OCI-LY7 (cell line): Measurements from ENCODE around the gene LRRN3. TPM values are rescaled to one million over a fixed set of nuclear protein-coding genes. Genes with fewer than 3 reads are reported as not detected.

Experiments used
- BruUV-seq: library from RNA; stranded (reverse); fragments of 400-500 nt; replicated peaks from 2 replicates; lab custom pipeline; 2021; lab: Mats Ljungman, UMichigan
- CTCF ChIA-PET: fragments of 300-600 bp; sonication (Branson Sonifier 250); formaldehyde crosslinking; loops from one replicate; lab custom pipeline; 2022; ENCODE audit warnings: antibody characterized with exemption; ENCODE audit not compliant: unreplicated experiment; lab: Charles Lee
- POLR2A ChIA-PET: fragments of 300-600 bp; sonication (Branson Sonifier 250); formaldehyde crosslinking; loops from one replicate; lab custom pipeline; 2022; ENCODE audit warnings: antibody characterized with exemption; lab: Charles Lee
- DNase-seq: peaks from one replicate; pipeline ENCODE4 v3.0.0-alpha.2; 2015; ENCODE audit warnings: low spot score
- H2AFZ ChIP-seq: fragments of 200-600 bp; sonication (generic), shearing (Covaris generic); 2 replicates; pipeline ENCODE4 v1.6.1; 2014; ENCODE audit warnings: mild to moderate bottlenecking, antibody characterized with exemption, low read length, moderate library complexity
- H3K27ac ChIP-seq: fragments of 200-600 bp; sonication (generic); 2 replicates; pipeline ENCODE4 v1.5.1; 2014; ENCODE audit warnings: mixed run types, low read depth, mild to moderate bottlenecking, moderate library complexity, low read length, inconsistent platforms; ENCODE audit not compliant: poor library complexity, severe bottlenecking
- H3K36me3 ChIP-seq: fragments of 200-600 bp; sonication (generic); 2 replicates; pipeline ENCODE4 v1.6.1; 2014; ENCODE audit warnings: mild to moderate bottlenecking, antibody characterized with exemption, low read length, moderate library complexity, mixed read lengths; ENCODE audit not compliant: insufficient read depth
- H3K4me1 ChIP-seq: fragments of 200-600 bp; sonication (generic); 2 replicates; pipeline ENCODE4 v1.5.1; 2014; ENCODE audit warnings: mild to moderate bottlenecking, low read length; ENCODE audit not compliant: insufficient read depth, poor library complexity, severe bottlenecking
- H3K4me2 ChIP-seq: fragments of 200-600 bp; sonication (generic); 2 replicates; pipeline ENCODE4 v1.6.1; 2014; ENCODE audit warnings: mild to moderate bottlenecking, low read length
- H3K4me3 ChIP-seq: fragments of 200-600 bp; sonication (generic); 2 replicates; pipeline ENCODE4 v1.5.1; 2014; ENCODE audit warnings: mild to moderate bottlenecking, low read depth, low read length; ENCODE audit not compliant: poor library complexity, severe bottlenecking
- H3K79me2 ChIP-seq: fragments of 200-600 bp; sonication (generic); 2 replicates; pipeline ENCODE4 v1.6.1; 2016; ENCODE audit warnings: low read depth, mild to moderate bottlenecking, low read length, moderate library complexity, mixed read lengths; ENCODE audit not compliant: insufficient read depth
- H3K9me2 ChIP-seq: fragments of 200-600 bp; sonication (generic); 2 replicates; pipeline ENCODE4 v1.6.1; 2016; ENCODE audit warnings: mild to moderate bottlenecking, low read length, mixed read lengths; ENCODE audit not compliant: insufficient read depth
- H3K9me3 ChIP-seq: fragments of 200-600 bp; sonication (generic); 2 replicates; pipeline ENCODE4 v1.6.1; 2014; ENCODE audit warnings: mild to moderate bottlenecking, mixed run types, low read length, mixed read lengths
- H4K20me1 ChIP-seq: fragments of 200-600 bp; sonication (generic); 2 replicates; pipeline ENCODE4 v1.6.1; 2014; ENCODE audit warnings: mild to moderate bottlenecking, antibody characterized with exemption, low read length, moderate library complexity, mixed read lengths; ENCODE audit not compliant: insufficient read depth
- CTCF ChIP-seq: fragments of 200-600 bp; sonication (generic); conservative IDR thresholded peaks from 2 replicates; pipeline ENCODE4 v1.5.1; 2014; ENCODE audit warnings: mild to moderate bottlenecking, antibody characterized with exemption, low read length, moderate library complexity, mixed read lengths
- EZH2phosphoT487 ChIP-seq: fragments of 200-600 bp; sonication (generic); IDR thresholded peaks from 2 replicates; pipeline ENCODE4 v1.6.1; 2018; ENCODE audit warnings: low read depth, borderline replicate concordance, mild to moderate bottlenecking, mixed run types, antibody characterized with exemption, low read length, moderate library complexity, mixed read lengths
- intact Hi-C: fragments of 100-400 bp; cut with micrococcal nuclease; formaldehyde crosslinking; loops from one replicate; pipeline ENCODE4 v1.10.0; 2022; ENCODE audit not compliant: unreplicated experiment
- total RNA-seq, 2 experiments: library from RNA; depleted of rRNA in 1 of 2; stranded (reverse); fragments of >200 nt in 1 of 2; shearing (Covaris generic) in 1 of 2; gene quantifications; 2 replicates each; pipeline ENCODE4 v1.2.3, GENCODE V29; 2014 to 2022

The LRRN3 gene
- total RNA-seq, 2 experiments from 2014 or later, result not detected

GRCh38 chr7:111067251-111067650, 23.7 kb upstream of the LRRN3 start:
- no TSS peak for BruUV-seq

GRCh38 chr7:111067682-111068081, 23.2 kb upstream of the LRRN3 start:
- ChIA-PET CTCF (no interaction called here), POLR2A (no interaction called here)
- Histone ChIP-seq H3K79me2 (no peaks in the 10 kb centered on the region), H3K4me3 (no peak overlapping the region), H3K9me2 (no peaks in the 10 kb centered on the region), H4K20me1 (no peaks in the 10 kb centered on the region), H3K4me1 (no peaks in the 10 kb centered on the region), H3K4me2 (no peak overlapping the region), H3K9me3 (no peaks in the 10 kb centered on the region), H2AFZ (no peak overlapping the region), H3K36me3 (no peaks in the 10 kb centered on the region), H3K27ac (no peak overlapping the region)
- intact Hi-C loops, result no loop called here
- TF ChIP-seq CTCF (no peak), EZH2phosphoT487 (no peak)
- no peak for DNase-seq
- no TSS peak for BruUV-seq

More at GRCh38 chr7:111067251-111067650, 23.7 kb upstream of the LRRN3 start:
- ChIA-PET CTCF (no interaction called here), POLR2A (no interaction called here)
- Histone ChIP-seq H3K4me1 (no peaks in the 10 kb centered on the region), H4K20me1 (no peaks in the 10 kb centered on the region), H3K36me3 (no peaks in the 10 kb centered on the region), H3K9me2 (no peaks in the 10 kb centered on the region), H2AFZ (no peak overlapping the region), H3K4me2 (no peak overlapping the region), H3K79me2 (no peaks in the 10 kb centered on the region), H3K4me3 (no peak overlapping the region), H3K27ac (no peak overlapping the region), H3K9me3 (no peaks in the 10 kb centered on the region)
- no peak for DNase-seq
- intact Hi-C loops, result no loop called here
- TF ChIP-seq CTCF (no peak), EZH2phosphoT487 (no peak)

GRCh38 chr7:111068618-111069017, 22.3 kb upstream of the LRRN3 start:
- Histone ChIP-seq H3K9me3 (no peaks in the 10 kb centered on the region), H3K79me2 (no peaks in the 10 kb centered on the region), H3K4me3 (no peak overlapping the region), H3K9me2 (no peaks in the 10 kb centered on the region), H3K4me1 (no peaks in the 10 kb centered on the region), H3K36me3 (no peaks in the 10 kb centered on the region), H2AFZ (no peak overlapping the region), H3K4me2 (no peak overlapping the region), H3K27ac (no peak overlapping the region), H4K20me1 (no peaks in the 10 kb centered on the region)
- intact Hi-C loops, result no loop called here
- POLR2A ChIA-PET, result interaction anchor here (0.6 kb wide), 1 partner anchor 10 kb away, joined by 3 read pairs; no protein-coding TSS in a partner anchor
- CTCF ChIA-PET, result no interaction called here
- DNase-seq, result no peak
- TF ChIP-seq EZH2phosphoT487 (no peak), CTCF (no peak)
- no TSS peak for BruUV-seq
